IPS-18c (cell line): ENCODE data around the gene CFAP20.
"Not testable (repeated sequence)": the region's sequence is repeated elsewhere in the genome, so short reads cannot be mapped to it uniquely, and the experiment has no call there.

Source experiments
- H3K4me3 ChIP-seq: 2 replicates; pipeline ENCODE4 v1.7.0; 2013; ENCODE audit warnings: low read depth, mild to moderate bottlenecking, low read length, moderate library complexity; ENCODE audit not compliant: insufficient read depth
- H3K9me3 ChIP-seq: one replicate; pipeline ENCODE4 v1.6.1; 2013; ENCODE audit warnings: mild to moderate bottlenecking, low read length, moderate library complexity; ENCODE audit not compliant: control insufficient read depth, insufficient read depth

CFAP20 gene

GRCh38 chr16:58086381-58087208 is 42.6 kb downstream of the CFAP20 start:
- H3K4me3 ChIP-seq: no peak overlapping the region
- H3K9me3 ChIP-seq: no peaks in the 10 kb centered on the region

- Histone ChIP-seq H3K4me3 (no peak overlapping the region; the same call in 1 of the 2 replicates), H3K9me3 (no peaks in the 10 kb centered on the region)
Observed at GRCh38 chr16:58085584-58086251, 43.5 kb downstream of the CFAP20 start.

GRCh38 chr16:58085171-58085570 is 44.0 kb downstream of the CFAP20 start:
- no peaks in the 10 kb centered on the region for H3K9me3 ChIP-seq
- H3K4me3 ChIP-seq: no peak overlapping the region

- H3K4me3 ChIP-seq: no peak overlapping the region
- H3K9me3 ChIP-seq: no peaks in the 10 kb centered on the region
Observed at GRCh38 chr16:58084635-58085034, 44.5 kb downstream of the CFAP20 start.

GRCh38 chr16:58082381-58082780 is 46.8 kb downstream of the CFAP20 start:
- no peak overlapping the region for H3K4me3 ChIP-seq
- H3K9me3 ChIP-seq: no peaks in the 10 kb centered on the region

- not testable (repeated sequence) for H3K9me3 ChIP-seq, H3K4me3 ChIP-seq
Observed at GRCh38 chr16:58080657-58081056, 48.5 kb downstream of the CFAP20 start.

GRCh38 chr16:58077796-58078195 is 51.4 kb downstream of the CFAP20 start:
- no peaks in the 10 kb centered on the region for H3K9me3 ChIP-seq

GRCh38 chr16:58076514-58076913 is 52.7 kb downstream of the CFAP20 start:
- no peak overlapping the region for H3K4me3 ChIP-seq
- H3K9me3 ChIP-seq: no peaks in the 10 kb centered on the region

More at GRCh38 chr16:58077796-58078195, 51.4 kb downstream of the CFAP20 start:
- H3K4me3 ChIP-seq: no peak overlapping the region

- Histone ChIP-seq H3K4me3 (no peak overlapping the region), H3K9me3 (peaks cover 2% of the 10 kb centered on the region)
Observed at GRCh38 chr16:58074657-58075056, 54.5 kb downstream of the CFAP20 start.

GRCh38 chr16:58073086-58073485 is 56.1 kb downstream of the CFAP20 start:
- not testable (repeated sequence) for H3K4me3 ChIP-seq, H3K9me3 ChIP-seq

- not testable (repeated sequence) for H3K9me3 ChIP-seq, H3K4me3 ChIP-seq
Observed at GRCh38 chr16:58072134-58072533, 57.0 kb downstream of the CFAP20 start.

GRCh38 chr16:58070585-58070984 is 58.6 kb downstream of the CFAP20 start:
- Histone ChIP-seq H3K9me3 (peaks cover 2% of the 10 kb centered on the region), H3K4me3 (no peak overlapping the region)
